8988T (cell line): ENCODE measurements around the gene NUP93.

Source experiments
- DNase-seq: peaks from one replicate; pipeline ENCODE4 v3.0.0; 2011

Gene NUP93

GRCh38 chr16:56824804-56825203, 94.9 kb downstream of the NUP93 start:
- no peak for DNase-seq

GRCh38 chr16:56825826-56826225, 95.9 kb downstream of the NUP93 start:
- DNase-seq: no peak

- DNase-seq: no peak
These were observed 98.7 kb downstream of the NUP93 start for GRCh38 chr16:56828647-56829046.

GRCh38 chr16:56830669-56831068, 100.7 kb downstream of the NUP93 start:
- DNase-seq: no peak

GRCh38 chr16:56832768-56833167, 102.8 kb downstream of the NUP93 start:
- no peak for DNase-seq

GRCh38 chr16:56833243-56833970, 103.5 kb downstream of the NUP93 start:
- no peak for DNase-seq

GRCh38 chr16:56835320-56835719, 105.4 kb downstream of the NUP93 start:
- no peak for DNase-seq

- DNase-seq: no peak
These were observed 106.7 kb downstream of the NUP93 start for GRCh38 chr16:56836410-56837230.

GRCh38 chr16:56838622-56839337, 108.9 kb downstream of the NUP93 start:
- DNase-seq: no peak

- DNase-seq: no peak
These were observed 111.3 kb downstream of the NUP93 start for GRCh38 chr16:56841233-56841632.

GRCh38 chr16:56841659-56842058, 111.7 kb downstream of the NUP93 start:
- no peak for DNase-seq

- no peak for DNase-seq
These were observed 112.2 kb downstream of the NUP93 start for GRCh38 chr16:56842133-56842532.

- no peak for DNase-seq
These were observed 114.1 kb downstream of the NUP93 start for GRCh38 chr16:56844056-56844455.

- DNase-seq: no peak
These were observed 117.4 kb downstream of the NUP93 start for GRCh38 chr16:56847173-56847910.

GRCh38 chr16:56848029-56848936, 118.4 kb downstream of the NUP93 start:
- no peak for DNase-seq

GRCh38 chr16:56848955-56849689, 119.2 kb downstream of the NUP93 start:
- no peak for DNase-seq

GRCh38 chr16:56849690-56850680, 120.1 kb downstream of the NUP93 start:
- no peak for DNase-seq

GRCh38 chr16:56851671-56852400, 121.9 kb downstream of the NUP93 start:
- DNase-seq: no peak

- no peak for DNase-seq
These were observed 122.4 kb downstream of the NUP93 start for GRCh38 chr16:56852401-56852730.
